SIG-M5 treated with dmso at 0.1 percent for 504 hours (cell line): ENCODE data around the gene SERTAD4.
A peak's percentile ranks its signal among the peaks of the same experiment; 100 is the strongest.

Experiments used
- DNase-seq: peaks from one replicate; lab custom pipeline; 2025; ENCODE audit not compliant: unreplicated experiment; lab: John Stamatoyannopoulos, UW

Gene SERTAD4

GRCh38 chr1:210231846-210232510, 618 bp upstream of the SERTAD4 start:
- DNase-seq: no peak

GRCh38 chr1:210233216-210233494, 559 bp downstream of the SERTAD4 start:
- DNase-seq: no peak

DNA sequence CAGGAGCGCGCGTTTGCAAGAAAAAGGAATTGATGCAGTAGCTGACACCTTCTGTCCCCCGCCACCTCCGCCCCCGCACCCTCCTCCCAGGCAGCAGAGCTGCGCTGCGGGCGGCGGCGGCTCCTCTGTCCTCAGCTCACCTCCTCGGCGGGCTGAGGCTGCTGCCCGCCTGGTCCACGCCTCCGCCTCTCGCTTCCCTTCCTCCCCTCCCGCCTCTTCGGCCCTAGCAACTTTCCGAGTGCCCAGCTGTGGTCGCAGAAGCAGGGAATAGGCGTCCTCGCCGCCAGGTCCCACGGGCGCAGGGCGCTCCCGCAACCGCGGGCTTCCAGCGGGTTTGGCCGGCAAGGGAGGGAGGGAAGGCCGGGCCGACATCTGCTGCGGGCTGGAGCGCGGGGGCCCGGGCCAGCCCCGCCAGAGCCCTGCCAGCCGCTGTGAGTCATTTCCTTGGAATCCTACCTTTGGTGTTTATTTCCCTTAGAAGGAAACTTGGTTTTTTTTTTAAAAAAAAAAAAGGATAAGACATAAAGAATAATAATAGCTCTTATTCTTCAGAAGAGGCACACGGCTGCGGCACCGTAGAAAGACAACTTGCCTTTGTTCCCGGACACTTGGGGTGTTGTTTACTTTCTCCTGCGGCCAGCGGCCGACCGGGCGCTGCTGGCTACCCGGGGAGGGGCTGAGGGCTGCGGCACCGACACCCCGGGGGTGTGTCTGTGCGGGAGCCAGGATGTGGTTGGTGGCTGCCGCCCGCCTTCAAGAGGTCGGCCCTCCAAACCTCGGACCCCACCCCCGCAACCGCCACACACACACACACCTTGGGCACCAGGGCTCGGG, 1.1 kb downstream of the SERTAD4 start:
- no peak for DNase-seq

DNA sequence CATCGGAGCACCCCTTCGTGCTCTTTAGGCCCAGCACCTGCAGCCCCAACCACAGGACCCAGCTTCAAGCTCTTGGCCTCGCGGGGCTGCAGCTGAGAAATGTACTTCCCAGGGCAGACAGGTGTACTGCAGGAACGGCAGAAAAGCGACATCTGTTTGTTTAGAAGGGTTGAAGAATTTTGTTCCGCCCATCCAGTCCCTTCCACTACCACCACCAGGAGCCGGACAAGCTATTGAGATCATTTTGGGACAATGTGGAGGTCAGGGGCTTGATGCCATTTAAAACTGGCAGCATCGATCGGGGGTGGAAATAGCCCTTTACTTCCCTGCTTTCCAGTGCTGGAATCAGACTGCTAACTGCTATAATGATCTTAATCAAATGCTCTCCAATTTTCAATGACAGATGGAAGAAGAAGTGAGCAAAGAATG, 1.7 kb downstream of the SERTAD4 start:
- no peak for DNase-seq

DNA sequence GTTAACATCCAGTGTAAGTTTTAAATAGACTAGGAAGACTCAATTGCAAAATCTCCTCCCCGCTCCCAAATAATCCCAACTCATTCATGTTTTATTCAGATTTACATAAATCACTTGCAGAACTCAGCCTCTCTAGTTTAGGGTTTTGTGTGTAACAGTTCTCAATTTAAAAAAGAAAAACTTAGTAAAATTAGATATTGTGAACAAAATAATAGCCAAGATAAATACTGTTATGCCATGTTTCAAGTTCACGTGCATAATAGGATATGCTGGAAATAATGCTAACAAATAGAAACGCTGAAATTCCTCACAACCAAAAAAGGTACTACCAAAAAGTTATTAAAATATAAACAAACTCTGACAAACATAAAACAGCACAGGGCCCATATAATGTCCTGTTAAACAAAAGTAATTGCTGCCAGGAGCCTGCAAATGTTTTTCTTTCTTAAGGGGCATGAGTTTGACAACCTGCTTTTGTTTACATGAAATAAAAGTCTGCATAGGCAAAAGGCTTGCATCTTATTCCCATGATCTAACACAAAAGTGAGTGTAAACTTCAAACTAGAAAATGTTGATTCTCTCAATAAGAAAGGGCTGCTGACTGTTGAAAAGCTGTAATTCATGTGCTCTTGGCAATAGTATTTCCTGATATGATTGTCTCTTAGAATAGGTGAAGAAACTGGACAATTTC, 2.9 kb downstream of the SERTAD4 start:
- no peak for DNase-seq

- DNase-seq: no peak
Observed at GRCh38 chr1:210236386-210236839, 3.8 kb downstream of the SERTAD4 start.

DNA sequence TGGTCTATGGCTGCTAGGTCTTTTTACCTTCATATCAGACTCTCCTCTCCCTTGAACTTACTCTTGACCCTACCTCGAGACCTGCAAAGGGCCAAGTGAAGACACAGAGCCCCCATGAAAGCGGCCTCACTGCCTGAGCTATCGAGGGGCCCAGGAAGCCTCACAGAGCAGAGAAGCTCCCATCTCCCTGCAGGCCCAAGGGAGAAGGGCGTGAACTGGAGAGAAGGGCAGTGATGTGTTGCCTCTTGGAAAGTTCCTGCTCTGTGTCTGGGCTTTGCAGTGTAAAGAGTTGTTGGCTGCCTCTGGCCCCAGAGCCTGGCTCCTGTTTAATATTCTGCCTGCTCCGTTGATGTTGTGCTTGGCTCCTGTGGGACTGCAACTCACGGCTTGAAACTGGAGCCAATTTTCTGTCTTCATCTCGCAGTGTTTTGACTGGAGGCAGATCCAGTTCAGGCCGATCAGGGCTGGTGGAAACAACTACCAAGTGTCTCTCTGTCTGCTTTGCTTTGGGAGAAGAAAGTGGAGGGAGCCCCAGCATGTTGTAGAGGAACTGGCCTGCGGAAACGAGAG, 4.3 kb downstream of the SERTAD4 start:
- DNase-seq: no peak

GRCh38 chr1:210237479-210237878, 4.9 kb downstream of the SERTAD4 start:
- no peak for DNase-seq

- no peak for DNase-seq
Observed at GRCh38 chr1:210237981-210238380, 5.4 kb downstream of the SERTAD4 start.

GRCh38 chr1:210239349-210240111, 6.9 kb downstream of the SERTAD4 start:
- DNase-seq: no peak

DNA sequence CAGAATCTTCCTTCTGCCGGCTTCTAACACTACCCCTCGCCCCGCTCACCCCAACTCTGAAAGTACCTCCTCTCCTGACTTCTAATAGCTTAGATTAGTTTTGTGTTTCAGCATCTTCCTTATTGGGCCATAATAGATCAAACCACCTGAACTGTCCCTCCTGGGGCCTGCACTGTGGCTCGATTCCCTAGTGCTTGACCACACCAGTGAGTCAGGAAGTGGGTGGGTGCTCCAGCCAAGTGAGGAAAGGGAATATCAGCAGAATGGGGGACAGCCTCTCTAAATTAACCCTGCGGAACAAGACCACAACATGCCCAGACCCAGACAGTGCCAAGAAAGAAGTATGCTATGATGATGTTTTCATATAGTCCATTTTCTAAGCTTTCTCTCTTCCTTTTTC, 8.5 kb downstream of the SERTAD4 start:
- no peak for DNase-seq

GRCh38 chr1:210244746-210245367, 12.3 kb downstream of the SERTAD4 start:
- DNase-seq: no peak

- DNase-seq: peak; percentile 5
Observed at GRCh38 chr1:210246447-210246846, 13.9 kb downstream of the SERTAD4 start.

DNA sequence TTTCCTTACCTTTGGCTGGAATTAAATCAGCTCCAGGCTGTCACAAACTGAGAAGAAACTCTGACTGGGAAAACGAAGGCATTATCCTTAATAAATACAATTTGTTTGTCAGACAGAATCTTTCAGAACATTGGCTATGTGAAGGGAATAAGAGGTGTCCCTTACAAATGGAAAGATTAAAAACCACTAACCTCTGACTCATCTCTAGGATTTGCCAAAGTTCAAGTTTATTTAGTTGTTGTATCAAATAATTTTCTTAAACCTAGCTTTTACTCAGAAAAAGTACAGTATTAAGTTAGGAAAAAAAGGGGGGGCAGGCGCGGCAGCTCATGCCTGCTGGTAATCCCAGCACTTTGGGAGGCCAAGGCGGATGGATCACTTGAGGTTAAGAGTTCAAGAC, 15.7 kb downstream of the SERTAD4 start:
- no peak for DNase-seq

GRCh38 chr1:210250665-210250997, 18.0 kb downstream of the SERTAD4 start:
- peak; percentile 37 for DNase-seq

- DNase-seq: no peak
Observed at GRCh38 chr1:210250998-210251679, 18.5 kb downstream of the SERTAD4 start.

DNA sequence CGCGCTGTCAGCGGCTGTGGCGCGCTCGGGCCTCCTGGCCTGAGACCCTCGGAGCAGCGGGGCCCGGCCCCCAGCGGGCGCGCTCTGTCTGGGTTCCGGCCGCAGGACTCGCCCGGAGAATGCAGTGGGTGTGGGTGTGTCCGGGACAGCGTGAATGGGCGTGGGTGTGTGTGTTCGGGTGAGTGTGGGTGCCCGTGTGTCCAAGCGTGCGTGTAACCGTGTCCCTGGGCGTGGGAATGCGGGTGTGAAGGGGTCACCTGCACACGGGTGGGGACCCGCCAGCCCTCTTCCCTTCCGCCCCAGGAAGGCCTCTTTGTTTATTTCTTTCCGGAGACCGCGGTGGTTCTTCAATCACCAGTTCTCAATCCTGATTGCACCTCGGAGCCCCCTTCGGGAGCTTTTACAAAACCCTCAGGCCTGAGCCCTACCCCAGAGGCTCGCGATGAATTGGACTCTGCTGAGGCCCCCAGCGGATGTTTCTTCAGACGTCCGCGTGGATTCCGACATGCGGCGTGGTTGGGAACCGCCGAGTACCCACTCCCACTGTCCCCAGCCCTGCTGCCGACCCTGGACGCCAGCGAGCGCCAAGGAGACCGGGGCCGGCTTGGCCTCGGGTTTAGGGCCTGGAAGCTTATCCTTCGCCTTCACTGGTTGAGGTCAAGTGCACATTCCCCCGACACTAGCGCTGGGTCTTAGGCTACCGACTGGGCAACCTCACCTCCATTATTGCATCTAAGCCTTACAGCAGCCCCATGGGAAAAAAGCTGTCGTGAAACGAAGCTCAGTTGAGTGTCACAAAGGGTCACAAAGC, 19.3 kb downstream of the SERTAD4 start:
- DNase-seq: no peak

- DNase-seq: no peak
Observed at GRCh38 chr1:210252621-210253051, 20.0 kb downstream of the SERTAD4 start.

DNA sequence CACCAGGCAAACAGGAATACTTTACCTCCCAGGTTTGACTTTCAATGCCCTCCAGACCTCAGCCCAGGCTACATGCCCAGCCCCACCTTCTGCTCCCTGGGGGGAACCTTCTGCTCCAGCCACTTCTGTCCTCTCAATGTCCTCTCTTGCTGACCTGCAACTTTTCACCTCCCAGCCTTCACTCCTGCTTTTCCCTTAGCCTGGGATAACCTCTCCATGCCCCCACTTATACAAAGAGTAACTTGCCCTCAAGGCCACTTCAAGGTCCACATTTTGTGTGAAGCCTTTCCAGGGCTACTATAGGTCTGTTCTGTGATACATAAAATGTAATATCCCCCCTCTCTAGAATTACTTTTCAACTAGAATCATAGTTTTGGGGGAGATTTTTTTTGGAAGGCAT, 21.7 kb downstream of the SERTAD4 start:
- no peak for DNase-seq
